Fibroblast of the conjunctiva (primary cell): ENCODE data around the gene IL22RA2.
"Not testable (repeated sequence)": the region's sequence is repeated elsewhere in the genome, so short reads cannot be mapped to it uniquely, and the experiment has no call there.

Experiments
- DNase-seq: peaks from one replicate; pipeline ENCODE4 v3.0.0-alpha.2; 2010; ENCODE audit warnings: low read depth

IL22RA2 gene

DNA sequence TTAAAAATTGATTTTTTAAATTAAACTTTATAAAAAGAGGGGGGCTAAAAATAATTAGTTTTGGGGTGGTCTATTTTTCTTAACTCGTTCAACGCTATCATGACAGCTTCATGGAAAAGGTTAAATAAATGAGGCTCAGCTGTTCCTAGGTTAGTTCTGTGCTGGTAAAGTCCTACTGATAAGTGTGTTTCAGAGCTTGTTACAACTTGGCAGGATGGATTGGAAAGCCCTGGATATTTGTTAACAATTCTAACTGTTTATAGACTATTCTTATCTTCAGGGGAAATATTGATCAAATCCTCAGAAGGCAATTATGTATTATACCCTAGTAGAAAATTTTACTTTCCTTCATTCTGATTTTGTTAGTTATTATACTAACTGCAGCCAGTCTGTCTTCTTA is 50.4 kb downstream of the IL22RA2 start:
- no peak for DNase-seq

GRCh38 chr6:137122612-137123011 is 50.8 kb downstream of the IL22RA2 start:
- DNase-seq = no peak

- no peak for DNase-seq
Observed at GRCh38 chr6:137121401-137121997, 51.9 kb downstream of the IL22RA2 start.

GRCh38 chr6:137120748-137121147 is 52.7 kb downstream of the IL22RA2 start:
- no peak for DNase-seq

DNA sequence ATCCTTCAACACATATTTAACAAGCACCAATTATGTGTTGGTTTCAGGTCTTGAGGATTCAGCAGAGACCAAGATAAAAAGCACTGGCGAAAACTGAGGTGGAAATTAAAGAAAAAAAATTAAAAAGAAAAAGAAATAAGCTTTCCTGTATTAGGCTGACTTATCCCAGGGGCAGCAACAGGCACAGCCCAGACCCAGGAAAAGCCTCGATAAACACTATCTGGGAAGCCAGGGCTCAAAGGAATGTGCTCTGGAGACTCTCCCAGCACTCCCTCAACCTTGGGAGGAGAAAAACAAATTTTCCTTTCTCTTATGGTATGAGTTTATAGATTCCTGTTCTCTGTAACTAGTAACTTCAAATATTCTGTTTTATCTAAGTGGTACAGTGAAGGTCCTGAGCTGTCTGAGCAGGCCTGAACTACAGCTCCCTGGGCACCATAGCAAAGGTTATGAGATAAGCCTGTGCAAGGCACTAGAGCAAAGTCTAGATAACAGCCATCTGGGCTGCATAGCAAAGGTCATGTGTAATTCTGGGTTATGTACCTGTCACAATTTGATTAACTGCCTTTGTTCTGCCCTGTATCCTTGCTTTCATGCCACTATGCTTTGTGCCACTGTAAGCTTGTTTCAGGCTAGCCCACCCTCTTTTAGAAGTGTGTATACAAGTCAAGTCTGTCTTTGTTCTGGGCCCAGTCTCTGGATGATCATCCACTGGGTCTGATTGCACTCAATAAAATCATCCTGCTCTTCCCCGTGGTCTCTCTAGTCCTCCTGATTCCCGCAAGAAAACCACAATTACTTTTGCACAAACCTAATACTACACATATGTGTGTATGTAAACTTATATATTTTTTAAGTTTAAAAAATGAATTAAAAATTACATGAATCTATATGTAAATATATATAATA is 54.0 kb downstream of the IL22RA2 start:
- no peak for DNase-seq

- DNase-seq = no peak
Observed at GRCh38 chr6:137117581-137117980, 55.9 kb downstream of the IL22RA2 start.

DNA sequence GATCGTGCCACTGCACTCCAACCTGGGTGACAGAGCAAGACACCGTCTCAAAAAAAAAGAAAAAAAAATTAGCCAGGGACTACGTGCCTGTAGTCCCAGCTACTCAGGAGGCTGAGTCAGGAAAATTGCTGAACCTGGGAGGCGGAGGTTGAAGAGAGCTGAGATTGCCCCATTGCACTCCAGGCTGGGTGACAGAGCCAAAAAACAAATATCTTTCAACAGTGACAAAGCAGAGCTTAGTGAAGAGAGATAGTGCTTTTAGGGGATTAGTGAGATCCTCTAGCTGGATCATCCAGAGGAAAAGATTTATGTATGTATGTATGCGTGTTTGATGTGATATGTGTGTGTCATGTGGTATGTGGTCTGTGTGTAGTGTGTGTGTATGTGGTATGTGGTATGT is 56.6 kb downstream of the IL22RA2 start:
- no peak for DNase-seq

- no peak for DNase-seq
Observed at GRCh38 chr6:137115658-137116057, 57.8 kb downstream of the IL22RA2 start.

DNA sequence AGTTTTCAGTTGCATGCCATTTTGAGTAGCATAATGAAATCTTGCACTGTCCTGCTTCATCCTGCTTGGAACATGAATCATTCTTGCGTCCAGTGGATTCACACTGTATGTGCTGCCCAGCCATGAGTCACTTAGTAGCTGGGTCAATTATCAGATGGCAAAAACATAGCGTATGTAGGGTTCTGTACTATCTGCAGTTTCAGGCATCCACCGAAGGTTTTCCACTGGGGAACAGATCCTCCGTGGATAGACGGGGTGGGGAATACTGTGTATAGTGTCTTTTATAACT is 61.4 kb downstream of the IL22RA2 start:
- DNase-seq = peak; percentile 53

DNA sequence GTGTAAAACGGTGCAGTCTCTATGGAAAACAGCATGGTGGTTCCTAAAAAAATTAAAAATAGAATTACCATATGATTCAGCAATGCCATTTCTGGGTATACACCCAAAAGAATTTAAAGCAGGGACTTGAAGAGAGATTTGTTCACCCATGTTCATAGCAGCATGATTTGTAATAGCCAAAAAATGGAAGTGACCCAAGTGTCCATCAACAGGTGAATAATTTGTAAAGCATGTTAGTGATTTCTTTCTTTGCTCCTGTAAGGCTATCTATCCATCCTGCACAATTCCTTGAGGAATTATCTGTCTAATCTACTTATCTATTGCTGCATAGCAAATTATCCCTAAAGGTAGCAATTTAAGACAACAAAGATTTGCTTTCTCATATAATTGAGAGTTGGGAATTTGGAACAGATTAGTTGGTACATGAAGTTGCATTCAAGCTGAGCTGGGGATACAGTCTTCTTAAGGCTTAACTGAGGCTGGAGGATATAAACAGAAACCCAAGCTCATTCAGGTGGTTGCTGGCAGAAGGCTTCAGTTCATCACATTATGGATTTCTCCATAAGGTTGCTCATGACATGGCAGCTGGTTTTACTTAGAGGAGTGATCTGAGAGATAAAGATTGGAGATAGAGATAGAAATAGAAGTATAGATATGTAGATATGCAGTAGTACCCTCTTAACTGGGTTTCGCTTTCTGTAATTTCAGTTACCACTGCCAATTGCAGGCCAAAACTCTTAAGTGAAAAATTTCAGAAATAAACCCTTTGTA is 62.0 kb downstream of the IL22RA2 start:
- DNase-seq = no peak

DNA sequence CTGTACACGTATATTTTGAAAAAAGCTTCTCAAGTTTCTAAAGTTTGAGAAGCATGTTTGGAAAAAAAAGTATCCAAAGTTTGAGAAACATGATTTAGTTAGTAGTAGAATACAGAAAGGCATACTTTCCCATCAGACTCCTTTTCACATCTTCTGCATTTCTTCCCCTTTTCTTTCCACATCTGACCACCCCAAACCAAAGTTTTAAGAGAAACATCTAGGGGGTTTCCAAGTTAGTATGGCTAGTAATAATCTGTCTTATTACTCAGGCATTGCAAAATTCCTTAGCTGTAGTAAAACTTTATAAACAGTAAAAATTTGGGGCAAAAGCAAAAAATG is 65.7 kb downstream of the IL22RA2 start:
- DNase-seq = no peak

- not testable (repeated sequence) for DNase-seq
Observed at GRCh38 chr6:137107047-137107766, 66.2 kb downstream of the IL22RA2 start.

GRCh38 chr6:137106183-137106582 is 67.3 kb downstream of the IL22RA2 start:
- DNase-seq = no peak

GRCh38 chr6:137105375-137105774 is 68.1 kb downstream of the IL22RA2 start:
- DNase-seq = no peak

GRCh38 chr6:137104926-137105325 is 68.5 kb downstream of the IL22RA2 start:
- no peak for DNase-seq

DNA sequence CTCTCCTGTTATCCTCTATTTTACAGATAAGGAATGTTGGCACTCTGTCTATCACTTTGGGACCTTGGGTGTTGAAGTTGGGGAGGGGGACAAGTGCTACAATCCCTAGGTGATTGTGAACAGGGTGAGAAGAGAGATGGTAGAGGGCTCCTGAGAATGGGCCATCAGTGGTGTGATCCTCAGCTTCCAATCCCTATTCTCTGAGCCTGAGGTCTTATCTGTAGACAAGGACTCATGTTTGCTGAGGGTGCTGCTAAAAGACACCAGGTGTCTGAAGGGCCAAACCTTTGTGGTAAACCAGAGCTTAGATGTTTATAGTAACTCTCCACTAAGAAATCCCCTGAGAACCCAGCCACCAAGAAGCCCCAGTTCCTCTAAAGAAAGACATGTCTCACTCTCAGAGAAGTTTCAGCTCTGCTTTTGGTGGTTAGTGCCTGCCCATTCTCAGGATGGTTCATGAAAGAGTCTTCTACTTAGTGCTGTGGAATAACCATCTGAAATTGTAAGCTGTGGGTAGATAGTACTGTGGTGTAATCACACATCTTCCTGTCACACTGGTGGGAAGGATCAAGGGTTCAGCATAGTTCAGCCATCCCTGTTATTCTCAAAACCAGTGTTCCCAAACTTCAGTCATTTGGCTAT is 70.5 kb downstream of the IL22RA2 start:
- DNase-seq = no peak

DNA sequence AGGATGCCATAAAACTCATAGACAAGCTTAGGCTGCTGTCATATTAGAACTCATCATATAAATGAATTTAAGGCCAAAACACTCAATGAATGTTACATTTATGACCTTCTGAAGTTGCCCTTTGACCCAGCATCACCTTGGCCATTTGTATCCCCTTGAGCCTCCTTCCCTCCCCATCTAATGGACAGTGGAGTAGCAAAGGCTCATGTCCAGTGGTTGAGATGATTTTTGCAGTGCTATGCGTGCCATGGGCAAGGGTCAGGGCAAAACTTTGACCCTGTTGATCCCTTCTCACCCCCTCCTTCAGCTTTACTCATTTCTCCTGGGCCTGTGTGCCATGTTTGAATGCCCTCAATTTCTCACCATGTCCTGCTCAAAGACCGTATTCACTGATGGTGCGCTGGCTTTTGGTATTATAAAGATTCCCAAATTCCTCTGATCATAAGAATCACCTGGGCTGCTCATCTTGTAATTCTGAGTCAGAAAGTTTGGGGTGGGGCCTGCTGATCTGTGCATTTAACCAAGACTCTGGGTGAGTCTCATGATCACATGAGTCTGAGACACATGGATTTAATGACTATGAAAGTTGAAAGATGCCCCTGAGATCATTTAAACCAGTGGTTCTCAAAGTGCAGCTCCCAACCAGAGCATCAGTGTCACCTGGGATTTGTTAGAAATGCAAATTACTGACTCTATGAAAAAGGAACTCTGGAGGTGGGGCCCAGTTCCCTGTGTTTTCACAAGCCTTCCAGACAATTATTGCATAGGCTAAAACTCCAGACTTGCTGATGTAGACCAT is 71.2 kb downstream of the IL22RA2 start:
- DNase-seq = no peak

DNA sequence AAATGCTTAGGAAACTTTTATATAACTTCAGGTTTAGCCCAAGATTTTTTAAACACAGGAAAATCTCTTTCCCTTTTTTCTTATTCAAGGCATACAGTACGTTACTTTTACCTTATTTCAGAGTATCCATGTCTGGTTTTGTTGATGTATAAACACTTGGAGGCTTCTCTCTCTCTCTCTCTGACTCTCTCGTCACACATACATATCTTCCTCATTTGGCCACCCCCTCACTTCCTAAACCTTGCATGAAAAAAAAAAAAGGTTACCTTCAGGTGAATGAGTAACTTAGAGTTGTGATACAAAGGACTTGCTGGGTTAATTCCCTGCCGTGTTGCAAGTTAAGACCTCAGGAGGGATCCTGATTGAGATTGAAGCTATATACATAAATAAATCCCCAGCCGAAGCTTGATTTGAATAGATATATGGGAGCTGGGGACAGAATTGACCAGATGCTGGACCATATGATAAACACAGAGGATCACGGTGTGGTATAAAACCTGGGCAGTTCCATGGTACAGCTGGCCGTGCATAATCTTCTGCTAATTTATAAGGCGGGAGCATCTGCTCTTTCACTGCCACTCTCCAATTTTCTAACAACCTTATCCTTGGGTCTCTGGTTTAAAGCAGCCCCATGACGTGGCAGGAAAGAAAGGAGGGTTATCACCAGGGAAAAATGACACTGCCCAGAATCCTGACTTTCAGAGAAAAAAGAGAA is 73.6 kb downstream of the IL22RA2 start:
- DNase-seq = no peak

DNA sequence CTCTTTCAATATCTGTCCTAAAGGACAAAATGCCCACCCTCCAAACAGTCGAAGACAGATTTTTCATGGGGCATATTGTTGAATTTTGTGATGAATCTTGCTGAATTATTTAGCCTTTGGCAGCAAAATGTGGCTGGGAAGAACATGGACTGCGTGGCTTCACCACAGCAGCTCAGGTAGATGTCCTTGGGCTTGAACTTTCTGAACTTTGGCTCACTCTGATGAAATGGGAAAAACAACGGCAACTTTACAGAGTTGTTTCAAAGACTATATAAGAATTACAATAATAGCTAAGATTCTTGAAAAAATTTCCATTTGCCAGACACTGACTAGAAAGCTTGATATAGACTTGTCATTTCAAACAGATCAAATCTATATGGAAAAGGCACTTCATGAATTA is 75.9 kb downstream of the IL22RA2 start:
- no peak for DNase-seq

- DNase-seq = no peak
Observed at GRCh38 chr6:137097057-137097456, 76.4 kb downstream of the IL22RA2 start.
